GM21619 (cell line): ENCODE measurements around the gene TCEAL1.
"Not testable (repeated sequence)": the region's sequence is repeated elsewhere in the genome, so short reads cannot be mapped to it uniquely, and the experiment has no call there.

Experiments used
- ATAC-seq: cut with Tn5 transposase; IDR thresholded peaks from one replicate; pipeline ENCODE4 v1.9.1; 2021; ENCODE audit not compliant: unreplicated experiment

The TCEAL1 gene, protein sequence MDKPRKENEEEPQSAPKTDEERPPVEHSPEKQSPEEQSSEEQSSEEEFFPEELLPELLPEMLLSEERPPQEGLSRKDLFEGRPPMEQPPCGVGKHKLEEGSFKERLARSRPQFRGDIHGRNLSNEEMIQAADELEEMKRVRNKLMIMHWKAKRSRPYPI

DNA sequence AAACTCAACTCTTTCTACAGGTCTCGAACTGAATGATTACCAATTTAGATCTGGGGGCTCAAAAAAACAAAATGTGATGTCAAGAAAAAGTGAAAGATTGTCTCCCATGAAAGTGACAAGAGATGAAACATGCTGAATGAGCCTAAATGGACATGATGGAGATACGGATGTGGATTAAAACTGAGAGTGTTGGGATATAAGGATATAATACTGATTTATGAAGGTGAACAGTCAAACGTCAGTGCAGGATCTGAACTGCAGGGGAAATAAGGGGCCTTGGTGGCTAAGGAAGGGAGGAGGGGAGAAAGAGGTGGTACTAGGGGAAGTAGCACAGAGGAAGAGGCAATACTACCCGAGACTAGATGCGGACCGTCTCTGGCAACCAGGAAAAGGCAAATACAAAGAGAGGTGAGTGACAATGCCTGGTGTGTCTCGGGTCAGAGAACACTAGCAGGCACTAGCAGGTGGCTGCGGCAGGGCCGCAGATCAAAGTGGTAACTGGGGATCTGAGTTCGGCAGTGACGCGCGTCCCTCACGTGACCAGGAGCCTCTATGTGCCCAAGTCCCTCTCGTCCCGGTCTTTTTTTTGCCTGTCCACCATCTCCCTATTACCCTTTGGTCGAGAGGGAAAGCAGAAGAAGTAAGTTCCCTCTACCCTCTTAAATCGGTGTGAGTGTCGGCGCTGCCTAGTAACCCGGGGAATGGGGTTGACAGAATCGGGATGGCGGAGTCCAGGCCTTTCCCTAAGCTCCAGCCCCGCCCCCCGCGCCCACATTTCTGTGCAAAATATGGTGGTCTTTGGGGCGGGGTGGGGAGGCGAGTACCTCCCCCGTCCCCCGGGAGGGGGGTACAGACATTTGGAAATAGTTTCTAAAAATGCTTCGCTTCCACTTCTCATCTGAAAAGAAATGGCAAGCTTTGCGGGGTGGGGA lies at the start of gene TCEAL1:
TSS of gene TCEAL1 (plus strand) at position 590 of the 932 bp plus-strand sequence. CDS start 942 bp downstream, outside the sequence.
- peak; percentile 65 for ATAC-seq

DNA sequence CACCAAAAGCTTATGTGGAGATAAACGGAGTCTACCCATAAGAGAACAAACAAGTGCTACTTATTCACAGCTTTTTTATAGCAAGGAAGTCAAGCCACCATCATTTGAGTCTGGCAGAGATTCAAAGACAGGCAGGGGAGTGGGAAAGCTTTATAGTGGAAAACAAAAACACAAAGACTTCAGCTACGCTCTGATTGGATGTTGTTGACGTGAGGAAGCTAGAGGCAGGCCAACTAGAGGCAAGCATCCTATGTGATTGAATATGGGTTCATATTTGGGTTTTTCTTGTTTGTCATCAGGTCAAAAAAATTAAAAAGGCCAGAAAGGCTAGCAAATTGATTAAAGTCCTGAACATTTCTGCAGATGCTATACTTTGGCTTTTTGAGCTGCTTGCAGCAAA lies 44.2 kb upstream of the TCEAL1 start:
- ATAC-seq: no peak

DNA sequence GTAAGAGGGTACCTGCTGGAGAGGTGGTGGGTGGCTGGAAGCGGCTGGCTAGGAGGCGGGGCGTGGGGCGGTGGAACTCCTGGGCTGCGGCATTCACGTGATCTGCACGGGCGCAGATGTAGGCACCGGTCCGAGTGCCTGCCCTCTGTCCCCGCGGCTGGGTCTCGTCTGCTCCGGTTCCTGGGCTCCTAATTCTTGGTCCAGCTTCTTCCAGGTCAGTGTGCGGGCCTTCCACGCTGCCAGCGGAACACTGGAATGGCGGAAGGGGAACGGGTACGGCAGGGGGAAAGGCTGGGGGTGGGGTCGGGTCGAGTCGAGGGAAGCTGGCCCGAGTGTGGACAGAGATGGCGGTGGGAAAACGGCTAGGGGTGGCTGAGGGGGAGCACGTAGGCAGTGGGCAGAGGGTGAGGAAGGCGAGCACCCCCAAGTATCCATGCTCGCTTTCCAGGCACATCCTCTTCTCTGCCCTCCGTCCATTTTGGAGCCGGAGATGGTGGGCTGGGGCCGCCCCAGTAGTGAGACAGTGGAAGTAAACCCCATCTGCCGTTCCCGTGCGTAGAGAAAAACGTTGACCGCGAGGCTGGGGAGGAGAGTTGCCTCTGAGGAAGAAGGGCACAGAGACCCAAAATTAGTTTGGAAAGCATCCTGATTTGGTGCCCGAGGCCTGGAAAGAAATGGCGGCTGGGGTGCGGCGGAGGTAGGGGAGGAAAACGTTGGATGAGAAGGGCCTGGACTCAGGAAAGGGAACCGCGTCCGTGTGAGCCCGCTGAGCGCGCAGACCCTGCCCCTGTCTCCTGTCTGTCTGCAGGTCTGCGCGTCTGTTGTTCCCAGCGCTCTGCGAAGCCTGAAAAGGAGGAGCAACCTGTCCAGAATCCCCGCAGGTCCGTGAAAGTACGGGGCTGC lies 43.1 kb upstream of the TCEAL1 start, which contains the start of gene TCEAL4:
TSS of gene TCEAL4 (plus strand) at position 105 of the 903 bp plus-strand sequence. CDS start 1,161 bp downstream, outside the sequence.
- peak; percentile 86 for ATAC-seq

DNA sequence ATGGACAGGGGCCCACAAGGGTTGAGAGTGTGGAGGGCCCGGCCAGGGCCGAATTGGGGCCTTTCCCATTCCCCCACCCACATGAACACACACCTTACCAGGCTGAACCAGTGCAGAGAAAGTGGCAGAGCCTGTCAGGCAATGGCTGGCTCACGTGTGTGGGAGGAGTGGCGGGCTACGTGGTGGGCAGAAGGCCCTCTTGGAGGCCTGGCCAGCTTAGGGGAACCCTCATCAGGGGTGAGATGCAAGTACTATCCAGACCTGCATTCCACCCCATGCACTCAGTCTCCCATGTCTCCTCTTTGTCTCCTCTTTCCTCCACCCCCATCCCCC lies 42.5 kb upstream of the TCEAL1 start:
- ATAC-seq: peak; percentile 21

DNA sequence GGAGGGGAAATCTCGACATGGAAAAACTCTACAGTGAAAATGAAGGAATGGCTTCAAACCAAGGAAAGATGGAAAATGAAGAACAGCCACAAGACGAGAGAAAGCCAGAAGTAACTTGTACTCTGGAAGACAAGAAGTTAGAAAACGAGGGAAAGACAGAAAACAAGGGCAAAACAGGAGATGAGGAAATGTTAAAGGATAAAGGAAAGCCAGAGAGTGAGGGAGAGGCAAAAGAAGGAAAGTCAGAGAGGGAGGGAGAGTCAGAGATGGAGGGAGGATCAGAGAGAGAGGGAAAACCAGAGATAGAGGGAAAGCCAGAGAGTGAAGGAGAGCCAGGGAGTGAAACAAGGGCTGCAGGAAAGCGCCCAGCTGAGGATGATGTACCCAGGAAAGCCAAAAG lies 42.1 kb upstream of the TCEAL1 start:
- ATAC-seq: no peak

DNA sequence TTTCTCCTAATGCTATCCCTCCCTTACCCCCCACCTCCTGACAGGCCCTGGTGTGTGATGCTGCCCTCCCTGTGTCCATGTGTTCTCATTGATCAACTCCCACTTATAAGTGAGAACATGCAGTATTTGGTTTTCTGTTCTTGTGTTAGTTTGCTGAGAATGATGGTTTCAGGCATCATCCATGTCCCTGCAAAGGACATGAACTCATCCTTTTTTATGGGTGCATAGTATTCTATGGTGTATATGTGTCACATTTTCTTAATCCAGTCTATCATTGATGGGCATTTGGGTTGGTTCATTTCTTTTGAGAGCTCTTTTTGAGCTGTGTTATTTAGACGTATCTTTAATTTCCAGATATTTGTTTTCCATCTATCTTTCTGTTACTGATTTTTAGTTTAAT lies 36.5 kb upstream of the TCEAL1 start:
- ATAC-seq: not testable (repeated sequence)

DNA sequence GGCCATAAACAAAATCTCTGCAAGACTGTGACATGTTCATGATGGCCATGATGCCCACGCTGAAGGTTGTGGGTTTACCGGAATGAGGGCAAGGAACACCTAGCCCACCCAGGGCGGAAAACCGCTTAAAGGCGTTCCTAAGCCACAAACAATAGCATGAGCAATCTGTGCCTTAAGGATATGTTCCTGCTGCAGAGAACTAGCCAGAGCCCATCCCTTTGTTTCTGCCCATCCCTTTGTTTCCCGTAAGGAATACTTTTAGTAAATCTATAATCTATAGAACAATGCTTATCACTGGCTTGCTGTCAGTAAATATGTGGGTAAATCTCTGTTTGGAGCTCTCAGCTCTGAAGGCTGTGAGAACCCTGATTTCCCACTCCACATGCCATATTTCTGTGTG lies 33.6 kb upstream of the TCEAL1 start:
- not testable (repeated sequence) for ATAC-seq

DNA sequence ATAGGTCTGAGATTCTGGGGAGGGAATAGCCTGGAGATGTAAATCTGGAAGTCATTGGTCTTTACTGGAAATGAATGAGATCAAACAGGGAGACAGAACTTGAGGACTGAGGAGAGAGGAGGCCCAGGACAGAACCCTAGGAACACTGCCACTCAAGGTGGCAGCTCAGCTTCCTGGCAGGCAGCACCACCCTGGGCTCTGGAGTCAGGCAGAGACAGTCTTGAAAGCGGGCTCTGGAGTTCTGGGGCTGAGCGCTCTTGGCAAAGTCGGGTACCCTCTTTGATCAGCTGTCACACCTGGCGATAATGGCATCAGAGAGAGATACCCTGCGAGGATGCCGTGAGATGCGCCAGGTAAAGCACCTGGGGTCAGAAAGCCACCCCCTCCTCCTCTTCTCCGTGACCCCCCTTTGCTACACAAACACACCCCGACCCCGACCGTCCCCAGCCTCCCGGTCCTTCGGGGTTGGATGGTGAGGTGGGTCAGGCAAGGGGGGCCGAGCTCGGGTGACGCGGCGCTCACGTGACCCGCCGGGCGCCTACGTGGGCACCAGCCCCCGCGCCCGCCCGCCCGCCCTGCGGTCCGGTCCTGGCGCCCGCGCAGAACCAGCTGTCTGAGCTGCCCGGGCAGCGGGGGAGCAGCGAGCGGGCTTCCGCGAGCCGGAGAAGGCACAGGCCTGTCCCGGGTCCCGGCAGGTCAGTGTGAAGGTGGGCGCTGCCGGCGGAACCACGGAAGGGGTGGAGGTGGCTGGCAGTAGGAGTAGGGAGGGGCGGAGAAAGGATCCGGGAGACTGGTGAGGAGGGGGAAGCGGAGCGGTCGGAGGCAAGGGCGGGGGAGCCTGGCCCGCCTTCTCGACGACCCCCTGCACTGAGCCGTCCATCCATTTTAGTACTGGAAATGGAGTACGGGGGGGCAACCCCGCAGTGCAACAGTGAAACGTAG lies 21.1 kb upstream of the TCEAL1 start, which contains the start of gene TCEAL3:
TSS of gene TCEAL3 (plus strand) at position 600 of the 942 bp plus-strand sequence. CDS start 1,102 bp downstream, outside the sequence.
- ATAC-seq: peak; percentile 77

DNA sequence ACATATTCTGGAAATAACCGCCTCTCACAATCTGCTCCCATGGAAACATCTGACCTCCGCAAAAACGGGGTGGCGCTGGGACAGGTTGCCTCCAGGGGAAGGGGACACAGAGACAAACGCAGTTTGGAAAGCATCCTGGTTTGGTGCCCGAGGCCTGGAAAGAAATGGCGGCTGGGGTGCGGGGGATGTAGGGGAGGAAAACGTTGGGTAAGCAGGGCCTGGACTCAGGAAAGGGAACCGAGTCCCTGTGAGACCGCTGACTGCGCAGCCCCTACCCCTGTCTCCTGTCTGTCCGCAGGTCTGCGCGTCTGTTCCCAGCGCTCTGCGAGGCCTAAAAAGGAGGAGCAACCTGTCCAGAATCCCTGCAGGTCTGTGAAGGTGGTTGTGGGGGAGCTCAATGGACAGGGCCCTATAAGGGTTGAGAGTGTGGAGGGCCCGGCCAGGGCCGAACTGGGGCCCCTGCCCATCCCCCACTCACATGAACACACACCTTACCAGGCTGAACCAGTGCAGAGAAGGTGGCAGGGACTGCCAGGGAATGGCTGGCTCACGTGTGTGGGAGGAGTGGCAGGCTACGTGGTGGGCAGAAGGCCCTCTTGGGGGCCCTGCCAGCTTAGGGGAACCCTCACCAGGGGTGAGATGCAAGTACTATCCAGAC lies 20.3 kb upstream of the TCEAL1 start:
- peak; percentile 6 for ATAC-seq

DNA sequence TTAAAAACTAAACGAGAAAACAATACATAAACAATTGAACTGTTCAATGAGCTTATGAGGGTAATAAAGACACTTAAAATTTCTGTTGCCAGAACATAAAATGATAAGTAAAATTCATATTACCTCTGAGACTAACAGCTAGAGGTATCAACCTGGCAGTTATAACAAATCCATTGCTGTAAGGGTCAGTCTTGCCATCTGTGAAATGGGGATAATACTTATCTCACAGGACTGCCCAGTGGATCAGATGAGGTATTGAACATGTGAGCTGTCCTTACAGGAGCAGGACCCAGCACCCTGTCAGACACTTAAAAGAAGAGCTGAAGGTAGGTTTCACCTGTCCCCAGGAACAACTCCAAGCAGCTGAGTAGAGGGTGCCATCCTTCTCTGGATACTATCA lies 18.5 kb upstream of the TCEAL1 start:
- no peak for ATAC-seq

DNA sequence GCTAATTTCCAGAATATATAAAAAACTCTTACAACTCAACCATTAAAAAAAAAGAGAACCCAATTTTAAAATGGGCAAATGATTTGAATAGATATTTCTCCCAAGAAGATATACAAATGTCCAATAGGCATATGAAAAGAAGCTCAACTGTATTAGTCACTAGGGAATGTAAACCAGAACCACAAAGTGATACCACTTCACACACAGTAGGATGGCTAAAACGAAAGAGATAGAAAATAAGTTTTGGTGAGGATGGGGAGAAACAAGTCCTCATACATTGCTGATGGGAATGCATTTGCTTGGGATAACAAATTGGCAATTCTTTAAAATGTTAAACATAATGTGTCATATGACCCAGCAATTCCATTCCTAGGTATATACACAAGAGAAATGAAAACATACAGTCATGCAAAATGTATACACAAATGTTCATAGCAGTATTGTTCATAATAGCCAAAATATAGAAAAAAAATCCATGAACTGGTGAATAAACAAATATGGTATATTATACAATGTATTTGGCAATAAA lies 15.3 kb upstream of the TCEAL1 start:
- no peak for ATAC-seq

DNA sequence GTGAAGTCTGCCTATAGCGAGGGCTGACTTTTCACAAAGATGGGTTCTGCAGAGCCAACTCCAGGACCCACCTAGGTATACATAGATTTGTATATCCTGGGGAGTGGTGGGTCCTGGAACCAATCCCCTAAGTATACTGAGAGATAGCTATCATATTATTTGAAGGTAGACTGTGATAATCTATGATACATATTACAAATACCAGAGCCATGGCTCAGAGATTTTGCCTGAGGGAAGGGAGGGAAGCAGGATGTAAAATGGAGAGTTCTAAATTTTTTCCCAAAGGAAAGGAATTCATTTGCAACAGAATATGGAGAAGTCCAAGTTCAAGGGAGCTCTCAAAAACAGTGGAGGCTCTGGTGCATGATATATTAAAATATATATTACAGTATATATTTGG lies 13.8 kb upstream of the TCEAL1 start:
- ATAC-seq: no peak

DNA sequence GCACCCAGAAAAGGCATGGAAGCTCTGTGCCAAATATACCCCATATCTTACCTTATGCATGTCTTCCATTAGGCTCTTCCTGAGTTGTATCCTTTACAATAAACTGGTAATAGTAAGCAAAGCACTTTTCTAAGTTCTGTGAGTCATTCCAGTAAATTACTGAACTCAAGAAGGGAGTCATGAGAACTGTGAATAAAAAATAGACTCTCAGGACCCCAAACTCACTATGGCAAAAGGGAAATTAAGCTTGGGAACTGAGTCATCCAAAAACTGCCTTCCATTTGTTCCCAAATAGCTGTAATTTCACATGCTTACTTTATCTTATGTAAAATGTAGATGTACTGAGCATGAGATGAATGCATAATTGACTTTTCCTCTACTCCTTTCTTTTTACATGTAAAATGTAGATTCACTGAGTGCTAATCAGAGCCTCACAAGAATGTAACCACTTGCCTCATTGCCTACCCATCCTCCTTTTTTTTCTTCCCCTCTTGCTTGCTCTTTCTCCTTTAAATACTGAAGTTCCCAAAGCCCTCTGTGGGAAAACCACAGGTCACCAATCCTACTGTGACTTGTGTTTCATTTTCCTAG lies 12.9 kb upstream of the TCEAL1 start:
- ATAC-seq: no peak

DNA sequence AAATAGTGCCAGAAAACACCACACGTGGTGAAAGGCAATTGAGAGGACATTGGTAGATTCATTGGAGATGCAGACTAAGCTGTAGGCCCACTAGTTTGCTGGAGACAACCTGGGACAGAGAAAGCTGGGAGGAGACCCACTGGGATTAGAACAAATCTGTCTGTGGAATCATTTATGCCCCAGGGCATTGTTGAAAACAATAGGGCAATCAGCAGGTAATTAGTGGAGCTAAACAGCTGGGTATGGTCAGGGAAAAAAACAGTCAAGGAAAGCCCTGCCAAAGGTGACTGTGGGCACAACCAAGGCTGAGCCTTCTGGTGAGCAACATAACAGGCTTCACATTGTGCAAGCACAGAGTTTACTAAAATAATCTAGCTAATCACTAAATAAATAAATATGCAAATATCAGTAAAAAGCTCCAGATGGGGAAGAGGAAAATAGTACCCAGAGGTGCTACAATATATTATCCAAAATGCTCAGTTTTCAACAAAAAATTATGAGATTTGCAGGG lies 12.0 kb upstream of the TCEAL1 start:
- no peak for ATAC-seq

DNA sequence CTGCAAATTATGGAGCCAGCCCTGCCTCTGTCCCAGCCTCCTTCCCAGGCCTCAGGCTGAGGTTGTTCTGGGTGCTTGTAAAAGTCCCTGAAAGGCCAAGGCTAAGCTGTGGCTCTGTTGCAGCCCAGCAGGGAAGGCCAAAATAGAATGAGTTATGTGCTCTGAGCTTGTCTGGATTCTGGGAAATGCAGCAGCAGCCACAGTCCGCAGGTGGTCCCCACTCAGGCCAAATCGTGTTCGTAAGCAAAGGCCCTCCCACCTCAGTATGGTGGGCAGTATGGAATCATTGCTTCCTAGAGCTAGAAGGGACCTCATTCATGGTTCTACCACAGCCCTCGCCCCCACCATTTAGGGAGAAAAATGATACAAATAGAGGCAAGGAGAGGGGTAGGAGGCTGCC lies 4.7 kb upstream of the TCEAL1 start:
- ATAC-seq: no peak

DNA sequence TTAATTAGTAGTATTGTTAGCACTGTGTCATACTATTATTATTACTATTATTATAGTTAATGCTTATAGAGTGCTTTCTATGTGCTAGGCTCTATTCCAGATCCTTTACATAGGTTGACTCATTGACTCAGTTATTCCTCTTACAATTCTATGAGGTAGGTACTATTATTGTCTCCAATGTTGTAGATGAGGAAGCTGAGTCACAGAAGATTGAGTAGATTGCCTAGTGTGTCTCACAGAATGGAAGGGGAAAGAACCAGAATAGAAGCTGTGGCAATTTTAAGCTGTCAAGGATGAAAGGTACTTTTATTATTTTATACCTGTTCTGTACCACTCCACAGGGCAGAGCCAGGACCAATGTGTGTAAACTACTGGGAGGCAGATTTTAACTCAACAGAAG lies 1.9 kb upstream of the TCEAL1 start:
- no peak for ATAC-seq

DNA sequence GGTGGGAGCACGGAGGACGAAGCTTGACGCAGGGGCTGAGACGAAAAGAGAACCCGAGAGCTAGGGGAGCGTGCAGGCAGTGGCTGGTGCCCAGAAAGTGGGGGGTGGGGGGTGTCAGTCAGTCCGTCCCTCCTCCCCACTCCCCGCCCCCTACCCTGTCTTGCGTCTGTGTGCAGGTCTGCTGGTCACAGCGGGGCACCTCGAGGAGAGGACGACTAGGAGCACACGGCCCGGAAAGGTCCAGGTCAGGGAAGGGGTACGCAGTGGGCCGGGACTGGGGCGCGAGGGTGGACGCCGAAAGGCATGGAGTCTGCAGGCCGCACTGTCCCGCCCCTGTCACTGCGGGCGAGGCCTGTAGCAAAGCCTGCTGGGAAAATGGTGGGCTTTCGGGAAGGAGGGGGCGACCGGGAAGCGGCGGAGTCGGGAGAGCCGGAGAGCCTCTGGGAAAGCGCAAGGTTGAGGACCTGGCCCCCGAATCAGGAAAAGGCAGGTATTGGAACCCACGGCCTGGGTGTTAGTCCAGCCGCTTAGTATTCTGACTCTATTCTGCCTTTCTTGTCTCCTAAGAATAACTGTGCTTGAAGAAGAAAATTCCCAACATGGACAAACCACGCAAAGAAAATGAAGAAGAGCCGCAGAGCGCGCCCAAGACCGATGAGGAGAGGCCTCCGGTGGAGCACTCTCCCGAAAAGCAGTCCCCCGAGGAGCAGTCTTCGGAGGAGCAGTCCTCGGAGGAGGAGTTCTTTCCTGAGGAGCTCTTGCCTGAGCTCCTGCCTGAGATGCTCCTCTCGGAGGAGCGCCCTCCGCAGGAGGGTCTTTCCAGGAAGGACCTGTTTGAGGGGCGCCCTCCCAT lies 769 bp downstream of the TCEAL1 start:
- peak; percentile 44 for ATAC-seq

DNA sequence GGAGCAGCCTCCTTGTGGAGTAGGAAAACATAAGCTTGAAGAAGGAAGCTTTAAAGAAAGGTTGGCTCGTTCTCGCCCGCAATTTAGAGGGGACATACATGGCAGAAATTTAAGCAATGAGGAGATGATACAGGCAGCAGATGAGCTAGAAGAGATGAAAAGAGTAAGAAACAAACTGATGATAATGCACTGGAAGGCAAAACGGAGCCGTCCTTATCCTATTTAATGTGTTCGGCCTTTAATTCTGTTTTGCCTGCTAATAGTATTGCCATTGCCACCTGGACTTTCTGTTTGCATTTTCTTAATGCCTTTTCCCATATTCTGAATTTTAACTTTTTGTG lies 1.4 kb downstream of the TCEAL1 start:
- ATAC-seq: no peak
